ENCODE data around the gene EEF2KMT. TPM values are rescaled to one million over a fixed set of nuclear protein-coding genes. Genes with fewer than 3 reads are reported as not detected.

The EEF2KMT gene, protein sequence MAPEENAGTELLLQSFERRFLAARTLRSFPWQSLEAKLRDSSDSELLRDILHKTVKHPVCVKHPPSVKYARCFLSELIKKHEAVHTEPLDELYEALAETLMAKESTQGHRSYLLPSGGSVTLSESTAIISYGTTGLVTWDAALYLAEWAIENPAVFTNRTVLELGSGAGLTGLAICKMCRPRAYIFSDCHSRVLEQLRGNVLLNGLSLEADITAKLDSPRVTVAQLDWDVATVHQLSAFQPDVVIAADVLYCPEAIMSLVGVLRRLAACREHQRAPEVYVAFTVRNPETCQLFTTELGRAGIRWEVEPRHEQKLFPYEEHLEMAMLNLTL
- total RNA-seq (ENCODE audit: low replicate concordance), result 6.4 and 9.7 TPM in 2 replicates

GRCh38 chr16:5097470-5098220 is at the start of gene EEF2KMT:
Gene EEF2KMT, minus strand, starts transcription at chr16:5097795. Its CDS starts 56 bp downstream, at chr16:5097739.

DNA sequence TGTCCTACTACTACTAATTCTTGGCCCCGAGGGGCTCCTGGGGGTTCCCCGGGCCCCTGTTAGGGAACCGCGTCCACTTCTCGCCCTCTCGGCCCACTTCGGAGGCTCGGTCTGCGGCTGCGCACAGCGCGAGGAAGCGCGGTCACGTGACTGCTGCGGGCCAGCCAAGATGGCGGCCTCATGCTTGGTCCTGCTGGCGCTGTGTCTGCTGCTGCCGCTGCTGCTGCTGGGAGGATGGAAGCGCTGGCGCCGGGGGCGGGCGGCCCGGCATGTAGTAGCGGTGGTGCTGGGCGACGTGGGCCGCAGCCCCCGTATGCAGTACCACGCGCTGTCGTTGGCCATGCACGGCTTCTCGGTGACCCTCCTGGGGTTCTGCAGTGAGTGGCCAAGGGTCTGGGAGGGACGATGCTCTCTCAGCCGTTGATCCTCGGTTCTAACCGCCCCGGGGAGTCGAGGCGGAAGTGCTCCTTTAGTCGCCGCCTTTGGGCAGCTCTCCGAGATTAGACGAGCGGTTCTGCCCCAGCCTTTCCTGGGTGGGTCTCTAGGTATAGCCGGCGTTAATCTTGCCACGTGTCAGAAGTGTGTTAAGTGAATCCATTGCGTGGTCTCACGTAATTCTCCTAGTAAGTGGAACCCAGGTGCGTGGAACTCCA is 25.8 kb downstream of the EEF2KMT start, which contains the start of gene ALG1:
TSS of gene ALG1 (plus strand) at position 163 of the 653 bp plus-strand sequence. CDS start at position 170, 7 bp downstream.

GRCh38 chr16:5065813-5066212 is 31.8 kb downstream of the EEF2KMT start, which contains the start of gene C16orf89:
Gene C16orf89, minus strand, starts transcription at chr16:5065956. Its CDS starts 48 bp downstream, at chr16:5065908.

Other genes with a start within 250 kb of the EEF2KMT start
- 0.68 and 201 TPM in 2 replicates for gene PPL, start 160.6 kb downstream of the EEF2KMT start, total RNA-seq (ENCODE audit: low replicate concordance)
- 2.6 TPM in 1 of 2 replicates, not detected in the other for gene SEC14L5, start 139.5 kb downstream of the EEF2KMT start, total RNA-seq (ENCODE audit: low replicate concordance)
- 9.5 and 14.3 TPM in 2 replicates for gene NAGPA, start 63.9 kb downstream of the EEF2KMT start, total RNA-seq (ENCODE audit: low replicate concordance)
- gene C16orf89, start 31.8 kb downstream of the EEF2KMT start, total RNA-seq (ENCODE audit: low replicate concordance), result 0.82 TPM in 1 of 2 replicates, not detected in the other
- 24.7 and 30.1 TPM in 2 replicates for gene ALG1, start 26.0 kb downstream of the EEF2KMT start, total RNA-seq (ENCODE audit: low replicate concordance)

Data from smooth muscle cell of the coronary artery (primary cell).